Heart right ventricle (tissue), 16 donors: ENCODE results near the gene TWNK. TPM values are rescaled to one million over a fixed set of nuclear protein-coding genes. Genes with fewer than 3 reads are reported as not detected.

Experiments
- ATAC-seq, 8 donors: fragments of 200-7000 bp; cut with Tn5 transposase; one replicate each; pipeline ENCODE4 v1.9.1; 2020; ENCODE audit warnings: mild to moderate bottlenecking in 8 of 8, moderate library complexity in 8 of 8, moderate number of reproducible peaks in 1 of 8
- DNase-seq, 2 donors: peaks; one replicate each; pipeline ENCODE4 v3.0.0-alpha.2; 2020
- H3K27ac ChIP-seq, 10 donors: fragments of 200-600 bp; sonication (generic) in 2 of 10; one replicate each; pipeline versions ENCODE4 v1.5.0 to v1.8.0; 2020 to 2022; ENCODE audit warnings: mild to moderate bottlenecking in 3 of 10
- H3K27me3 ChIP-seq, 7 donors: fragments of 200-600 bp; one replicate each; pipeline ENCODE4 v1.8.0; 2021 to 2022; ENCODE audit warnings: mild to moderate bottlenecking in 2 of 7
- H3K36me3 ChIP-seq, 9 donors: fragments of 200-600 bp; sonication (generic) in 1 of 9; one replicate each; pipeline versions ENCODE4 v1.5.0 to v1.8.0; 2020 to 2022; ENCODE audit warnings: mild to moderate bottlenecking in 2 of 9
- H3K4me1 ChIP-seq, 9 donors: fragments of 200-600 bp; sonication (generic) in 1 of 9; one replicate each; pipeline versions ENCODE4 v1.5.0 to v1.8.0; 2020 to 2022; ENCODE audit warnings: mild to moderate bottlenecking in 4 of 9
- H3K4me3 ChIP-seq, 10 donors: fragments of 200-600 bp; sonication (generic) in 2 of 10; one replicate each; pipeline versions ENCODE4 v1.5.0 to v1.8.0; 2020 to 2022; ENCODE audit warnings: mild to moderate bottlenecking in 7 of 10, moderate library complexity in 2 of 10
- H3K9me3 ChIP-seq, 11 donors: fragments of 200-600 bp in 10 of 11; sonication (generic) in 2 of 11; one replicate each; pipeline versions ENCODE4 v1.5.0 to v1.8.0; 2013 to 2022; ENCODE audit warnings: mild to moderate bottlenecking in 2 of 11, control low read depth in 1 of 11, moderate library complexity in 1 of 11
- CTCF ChIP-seq, 9 donors: fragments of 200-600 bp; sonication (generic) in 2 of 9; IDR thresholded peaks; one replicate each; pipeline versions ENCODE4 v1.5.0 to v1.8.0; 2021 to 2022; ENCODE audit warnings: antibody characterized with exemption in 9 of 9, mild to moderate bottlenecking in 5 of 9, moderate library complexity in 1 of 9
- WGBS, 2 donors: extraction: QIAGEN DNeasy Blood & Tissue Kit; methylation state at CpG; one replicate each; pipeline ENCODE4 v1.1.7; 2013; ENCODE audit warnings: inconsistent platforms in 1 of 2; 5-methylcytosine and 5-hydroxymethylcytosine counted together
- intact Hi-C, 10 donors: fragments of 100-400 bp; cut with DNase I; formaldehyde crosslinking; loops; one replicate each; pipeline versions ENCODE4 v1.11.1 to v1.14.2; 2022
- polyA plus RNA-seq, 2 donors: library from polyadenylated mRNA; stranded (reverse); fragments of 200-250 nt; gene quantifications; one replicate each; pipeline ENCODE4 v1.2.3, GENCODE V29; 2013
- total RNA-seq, 10 donors: library from RNA; stranded (reverse); fragmentation: NEBNext Ultra II Directional in 3 of 10; extraction: Animal tissue kit (Norgen Biotek cat#: 25700) in 3 of 10; gene quantifications; one replicate each; pipeline versions ENCODE4 v1.2.1 to v1.2.4, GENCODE V29; 2021 to 2023
- donor health status: Arrhythmogenic right ventricular cardiomyopathy.
- donor health status: ischemic (EF 13 %, LVEDD 7.1; RV severe dilation, severe dysfunction).
- donor health status: healthy with polysubstance abuse.
- donor health status: DM: no; HTN: yes; CAD: no.
- donor health status: DM: no; HTN: no; CAD: no.
- donor health status: ischemic (EF 25% LVEDD 6.9; RV normal size, moderate dysfunction).
- donor health status: ischemic (EF 25% LVEDD 5.7; RV mildly dilated, moderate dysfunction).
- donor health status: healthy.
- donor health status: DM: yes; HTN: yes; CAD: no.
- donor health status: Ischemic cardiomyopathy.
- donor health status: ischemic (EF 35%, LVEDD 5.7; RV mildly dilated, moderate dysfunction).
- donor health status: nonischemic (EF 11% LVEDD 7.7; RV severe dilation, severe dysfunction).
- donor health status: DM: yes; HTN: yes; CAD: no.
- donor health status: PGD.
- donor health status: ischemic (EF 29% LVEDD 5.4; RV normal size, mild dysfunction).
- donor health status: nonischemic (EF 23%, LVEDD 6.1; RV moderate dilation, normal function).

TWNK gene
- total and polyA plus RNA-seq, 12 donors: 4.2 to 7.7 (median 5.4) TPM

GRCh38 chr10:101007915-101008822 lies 20.8 kb downstream of the TWNK start:
- H3K4me3 ChIP-seq: no peak overlapping the region
- DNase-seq (no peak), ATAC-seq (no peak)
- intact Hi-C loops: no loop called here
- H3K27me3 ChIP-seq: no peaks in the 10 kb centered on the region
- peaks cover 0 to 45% (median 34%) of the 10 kb centered on the region in 9 donors for H3K36me3 ChIP-seq
- no peaks in the 10 kb centered on the region for H3K9me3 ChIP-seq
- peaks cover 10 to 76% (median 38%) of the 10 kb centered on the region in 9 donors for H3K4me1 ChIP-seq
- TF ChIP-seq CTCF (IDR thresholded peaks at IDR 0.05): no peak
- 60 to 62% methylated on average over 13 of the region's 13 CpGs for WGBS, 2 donors
- peak overlapping the region in 8 of 10 donors; percentile 15 to 75 (median 55) for H3K27ac ChIP-seq

GRCh38 chr10:101008823-101009423 lies 21.6 kb downstream of the TWNK start:
- Histone ChIP-seq H3K27me3 (no peaks in the 10 kb centered on the region), H3K36me3 (peaks cover 0 to 37% (median 27%) of the 10 kb centered on the region in 9 donors), H3K4me1 (peaks cover 12 to 76% (median 34%) of the 10 kb centered on the region in 9 donors), H3K9me3 (no peaks in the 10 kb centered on the region), H3K27ac (peak overlapping the region in 5 of 10 donors; percentile 2 to 75 (median 41)), H3K4me3 (no peak overlapping the region)
- DNase-seq: no peak
- TF ChIP-seq CTCF (IDR thresholded peaks at IDR 0.05): no peak
- no peak for ATAC-seq
- intact Hi-C loops: no loop called here
- 83 to 89% methylated on average over 6 of the region's 6 CpGs for WGBS, 2 donors

DNA sequence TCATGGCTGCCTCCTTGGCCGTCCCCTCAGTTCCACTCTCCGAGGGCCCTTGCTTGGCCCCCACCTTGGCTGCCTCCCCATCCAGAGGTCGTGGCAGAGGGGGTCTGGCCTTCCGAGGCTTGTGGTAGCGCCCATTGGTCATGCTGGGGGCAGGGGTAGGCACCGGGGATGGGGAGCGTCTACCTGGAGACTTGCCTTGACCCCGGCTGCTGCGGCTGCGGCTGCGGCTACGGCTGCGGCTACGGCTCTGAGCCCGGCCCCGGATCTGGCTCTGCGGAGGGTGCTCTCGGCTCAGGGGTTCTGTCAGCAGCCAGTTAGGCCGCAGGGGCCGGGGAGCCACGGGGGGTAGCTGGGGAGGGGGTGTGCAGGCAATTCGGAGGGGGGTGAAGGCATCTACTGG lies 23.0 kb downstream of the TWNK start:
- no peaks in the 10 kb centered on the region for H3K9me3 ChIP-seq
- 95 to 96% methylated on average over 22 of the region's 22 CpGs for WGBS, 2 donors
- intact Hi-C loops: no loop called here
- peaks cover 9 to 70% (median 36%) of the 10 kb centered on the region in 9 donors for H3K4me1 ChIP-seq
- H3K36me3 ChIP-seq: peaks cover 0 to 23% (median 15%) of the 10 kb centered on the region in 9 donors
- H3K27ac ChIP-seq: no peak overlapping the region
- TF ChIP-seq CTCF (IDR thresholded peaks at IDR 0.05): no peak
- DNase-seq: no peak
- H3K27me3 ChIP-seq: no peaks in the 10 kb centered on the region
- ATAC-seq: no peak
- no peak overlapping the region for H3K4me3 ChIP-seq
